CD4-positive, CD25-positive, alpha-beta regulatory T cell (primary cell): ENCODE measurements around the gene GLI3. TPM values are rescaled to one million over a fixed set of nuclear protein-coding genes. Genes with fewer than 3 reads are reported as not detected.
A peak's percentile ranks its signal among the peaks of the same experiment; 100 is the strongest.

Experiments used
- ATAC-seq, 2 donors: fragments of 150-1000 bp; cut with Tn5 transposase; one replicate each; pipeline ENCODE4 v1.10.0; 2021; ENCODE audit warnings: low read depth in 2 of 2, moderate number of reproducible peaks in 2 of 2, moderate library complexity in 1 of 2
- DNase-seq, 3 donors: peaks; one replicate each; pipeline versions ENCODE4 v3.0.0 to v3.0.0-alpha.2; 2012 to 2022; ENCODE audit warnings: mixed read lengths in 1 of 3
- H3K27ac ChIP-seq: one replicate; pipeline ENCODE4 v1.7.0; 2013; ENCODE audit warnings: mild to moderate bottlenecking, low read length; ENCODE audit not compliant: insufficient read depth, poor library complexity, severe bottlenecking
- H3K27me3 ChIP-seq: one replicate; pipeline ENCODE4 v1.7.0; 2013; ENCODE audit warnings: low read length; ENCODE audit not compliant: control insufficient read depth, insufficient read depth
- H3K36me3 ChIP-seq: one replicate; pipeline ENCODE4 v1.7.0; 2013; ENCODE audit warnings: mild to moderate bottlenecking, low read length, moderate library complexity; ENCODE audit not compliant: control insufficient read depth, insufficient read depth
- H3K4me1 ChIP-seq: 2 replicates; pipeline ENCODE4 v1.7.0; 2013; ENCODE audit warnings: mild to moderate bottlenecking, low read length; ENCODE audit not compliant: insufficient read depth, control insufficient read depth, poor library complexity, severe bottlenecking
- H3K4me3 ChIP-seq: one replicate; pipeline ENCODE4 v1.7.0; 2013; ENCODE audit warnings: low read depth, mild to moderate bottlenecking, low read length, moderate library complexity
- H3K9me3 ChIP-seq, 2 experiments: 1 replicate in 1 of 2; 2 replicates in 1 of 2; pipeline ENCODE4 v1.7.0; 2013; ENCODE audit warnings: low read length in 2 of 2, mild to moderate bottlenecking in 1 of 2, moderate library complexity in 1 of 2; ENCODE audit not compliant: control insufficient read depth in 2 of 2
- H3K27ac Mint-ChIP-seq, 3 donors: one replicate each; pipeline ENCODE4 v1.8.0; 2020 to 2022; ENCODE audit warnings: mild to moderate bottlenecking in 3 of 3, mixed read lengths in 3 of 3, moderate library complexity in 2 of 3
- H3K27me3 Mint-ChIP-seq: one replicate; pipeline ENCODE4 v1.8.0; 2022; ENCODE audit warnings: mild to moderate bottlenecking, mixed read lengths
- H3K36me3 Mint-ChIP-seq: one replicate; pipeline ENCODE4 v1.8.0; 2020; ENCODE audit warnings: mixed read lengths
- H3K4me1 Mint-ChIP-seq, 4 donors: one replicate each; pipeline ENCODE4 v1.8.0; 2020 to 2022; ENCODE audit warnings: mixed read lengths in 4 of 4, mild to moderate bottlenecking in 1 of 4
- H3K4me3 Mint-ChIP-seq, 4 donors: one replicate each; pipeline ENCODE4 v1.8.0; 2020 to 2022; ENCODE audit warnings: mild to moderate bottlenecking in 4 of 4, mixed read lengths in 4 of 4, moderate library complexity in 3 of 4
- H3K9me3 Mint-ChIP-seq, 7 donors: one replicate each; pipeline ENCODE4 v1.8.0; 2020 to 2022; ENCODE audit warnings: mixed read lengths in 7 of 7, mild to moderate bottlenecking in 3 of 7, moderate library complexity in 2 of 7
- polyA plus RNA-seq, 4 donors: library from polyadenylated mRNA; unstranded; fragments of 300-500 nt; fragmentation: Illumina TruSeq; gene quantifications; one replicate each; pipeline ENCODE4 v1.2.3, GENCODE V29; 2021
- total RNA-seq: library from RNA; stranded (reverse); gene quantifications from one replicate; pipeline ENCODE4 v1.2.3, GENCODE V29; 2022

GLI3 gene
- total and polyA plus RNA-seq, 5 donors from 2014 or later = not detected

- no peaks in the 10 kb centered on the region for H3K27me3 ChIP-seq
- no peaks in the 10 kb centered on the region for H3K27me3 Mint-ChIP-seq
- H3K4me1 Mint-ChIP-seq = no peaks in the 10 kb centered on the region
- no peaks in the 10 kb centered on the region for H3K9me3 ChIP-seq
- H3K27ac Mint-ChIP-seq = no peak overlapping the region
- H3K36me3 ChIP-seq = no peaks in the 10 kb centered on the region
- DNase-seq (no peak), ATAC-seq (no peak)
- no peaks in the 10 kb centered on the region for H3K4me1 ChIP-seq
- H3K4me3 Mint-ChIP-seq = no peak overlapping the region
- no peak overlapping the region for H3K4me3 ChIP-seq
- H3K36me3 Mint-ChIP-seq = no peaks in the 10 kb centered on the region
- H3K9me3 Mint-ChIP-seq = peaks cover 0 to 6% (median 2%) of the 10 kb centered on the region in 7 donors
- no peak overlapping the region for H3K27ac ChIP-seq
Observed at GRCh38 chr7:42006801-42007513, 230.1 kb downstream of the GLI3 start.

GRCh38 chr7:42002654-42003053 lies 234.4 kb downstream of the GLI3 start:
- Mint-ChIP-seq H3K27ac (no peak overlapping the region), H3K27me3 (no peaks in the 10 kb centered on the region), H3K4me1 (no peaks in the 10 kb centered on the region), H3K4me3 (no peak overlapping the region), H3K36me3 (no peaks in the 10 kb centered on the region), H3K9me3 (peaks cover 0 to 3% (median 0%) of the 10 kb centered on the region in 7 donors)
- no peak overlapping the region for H3K4me3 ChIP-seq
- H3K9me3 ChIP-seq = no peaks in the 10 kb centered on the region
- no peak for ATAC-seq
- H3K27me3 ChIP-seq = no peaks in the 10 kb centered on the region
- no peaks in the 10 kb centered on the region for H3K36me3 ChIP-seq
- no peaks in the 10 kb centered on the region for H3K4me1 ChIP-seq
- no peak for DNase-seq
- no peak overlapping the region for H3K27ac ChIP-seq

- Mint-ChIP-seq H3K9me3 (peaks cover 0 to 3% (median 0%) of the 10 kb centered on the region in 7 donors), H3K27me3 (no peaks in the 10 kb centered on the region), H3K27ac (no peak overlapping the region), H3K4me1 (peaks cover 0 to 2% (median 0%) of the 10 kb centered on the region in 4 donors), H3K4me3 (no peak overlapping the region), H3K36me3 (no peaks in the 10 kb centered on the region)
- H3K36me3 ChIP-seq = no peaks in the 10 kb centered on the region
- no peaks in the 10 kb centered on the region for H3K4me1 ChIP-seq
- ATAC-seq (no peak), DNase-seq (no peak)
- H3K4me3 ChIP-seq = no peak overlapping the region
- no peaks in the 10 kb centered on the region for H3K9me3 ChIP-seq
- H3K27ac ChIP-seq = no peak overlapping the region
- no peaks in the 10 kb centered on the region for H3K27me3 ChIP-seq
Observed at GRCh38 chr7:41999736-42000283, 237.2 kb downstream of the GLI3 start.

GRCh38 chr7:41998041-41998440 lies 239.0 kb downstream of the GLI3 start:
- H3K36me3 Mint-ChIP-seq = no peaks in the 10 kb centered on the region
- peaks cover 0 to 2% (median 0%) of the 10 kb centered on the region in 4 donors for H3K4me1 Mint-ChIP-seq
- Histone ChIP-seq H3K27ac (no peak overlapping the region), H3K36me3 (no peaks in the 10 kb centered on the region), H3K4me3 (no peak overlapping the region), H3K27me3 (no peaks in the 10 kb centered on the region), H3K9me3 (no peaks in the 10 kb centered on the region), H3K4me1 (no peaks in the 10 kb centered on the region)
- H3K9me3 Mint-ChIP-seq = peaks cover 0 to 3% (median 0%) of the 10 kb centered on the region in 7 donors
- ATAC-seq (no peak), DNase-seq (no peak)
- no peak overlapping the region for H3K4me3 Mint-ChIP-seq
- no peak overlapping the region for H3K27ac Mint-ChIP-seq
- H3K27me3 Mint-ChIP-seq = no peaks in the 10 kb centered on the region

- no peak for ATAC-seq
- peaks cover 0 to 2% (median 0%) of the 10 kb centered on the region in 4 donors for H3K4me1 Mint-ChIP-seq
- H3K27ac Mint-ChIP-seq = no peak overlapping the region
Observed at GRCh38 chr7:41997151-41997550, 239.9 kb downstream of the GLI3 start.

GRCh38 chr7:41996381-41997035 lies 240.5 kb downstream of the GLI3 start:
- Mint-ChIP-seq H3K36me3 (no peaks in the 10 kb centered on the region), H3K9me3 (peaks cover 0 to 3% (median 0%) of the 10 kb centered on the region in 7 donors), H3K27me3 (peaks cover 5% of the 10 kb centered on the region), H3K4me3 (no peak overlapping the region), H3K27ac (no peak overlapping the region), H3K4me1 (peaks cover 0 to 2% (median 0%) of the 10 kb centered on the region in 4 donors)
- DNase-seq (no peak), ATAC-seq (no peak)
- Histone ChIP-seq H3K36me3 (no peaks in the 10 kb centered on the region), H3K4me1 (no peaks in the 10 kb centered on the region), H3K27me3 (no peaks in the 10 kb centered on the region), H3K27ac (no peak overlapping the region), H3K9me3 (no peaks in the 10 kb centered on the region), H3K4me3 (no peak overlapping the region)

More at GRCh38 chr7:41997151-41997550, 239.9 kb downstream of the GLI3 start:
- H3K9me3 ChIP-seq = no peaks in the 10 kb centered on the region
- no peaks in the 10 kb centered on the region for H3K27me3 ChIP-seq
- H3K4me3 ChIP-seq = no peak overlapping the region
- H3K4me3 Mint-ChIP-seq = no peak overlapping the region
- H3K27ac ChIP-seq = no peak overlapping the region
- H3K36me3 Mint-ChIP-seq = no peaks in the 10 kb centered on the region
- H3K36me3 ChIP-seq = no peaks in the 10 kb centered on the region
- DNase-seq = no peak
- H3K27me3 Mint-ChIP-seq = peaks cover 4% of the 10 kb centered on the region
- peaks cover 0 to 3% (median 0%) of the 10 kb centered on the region in 7 donors for H3K9me3 Mint-ChIP-seq
- H3K4me1 ChIP-seq = no peaks in the 10 kb centered on the region

- H3K9me3 Mint-ChIP-seq = peaks cover 0 to 3% (median 0%) of the 10 kb centered on the region in 7 donors
- H3K27ac Mint-ChIP-seq = no peak overlapping the region
- Histone ChIP-seq H3K27ac (no peak overlapping the region), H3K27me3 (no peaks in the 10 kb centered on the region), H3K4me1 (no peaks in the 10 kb centered on the region), H3K9me3 (no peaks in the 10 kb centered on the region), H3K4me3 (no peak overlapping the region), H3K36me3 (no peaks in the 10 kb centered on the region)
- H3K4me1 Mint-ChIP-seq = peaks cover 0 to 2% (median 0%) of the 10 kb centered on the region in 4 donors
- DNase-seq (no peak), ATAC-seq (no peak)
- no peaks in the 10 kb centered on the region for H3K36me3 Mint-ChIP-seq
- H3K4me3 Mint-ChIP-seq = peak overlapping the region in 1 of 4 donors; percentile 17
- H3K27me3 Mint-ChIP-seq = peaks cover 5% of the 10 kb centered on the region
Observed at GRCh38 chr7:41995632-41996271, 241.3 kb downstream of the GLI3 start.
